K562 treated with DMSO at 1 percent for 48 hours (cell line): ENCODE results near the gene CAMK1. TPM values are rescaled to one million over a fixed set of nuclear protein-coding genes. Genes with fewer than 3 reads are reported as not detected.

ENCODE experiments used
- total RNA-seq: library from RNA; unstranded; fragments of 300-600 nt; gene quantifications from 2 replicates; pipeline ENCODE4 v1.2.3, GENCODE V29; 2022; ENCODE audit warnings: low replicate concordance; ENCODE audit errors: extremely low read depth

Gene CAMK1
- total RNA-seq, result not detected in 2 replicates

DNA sequence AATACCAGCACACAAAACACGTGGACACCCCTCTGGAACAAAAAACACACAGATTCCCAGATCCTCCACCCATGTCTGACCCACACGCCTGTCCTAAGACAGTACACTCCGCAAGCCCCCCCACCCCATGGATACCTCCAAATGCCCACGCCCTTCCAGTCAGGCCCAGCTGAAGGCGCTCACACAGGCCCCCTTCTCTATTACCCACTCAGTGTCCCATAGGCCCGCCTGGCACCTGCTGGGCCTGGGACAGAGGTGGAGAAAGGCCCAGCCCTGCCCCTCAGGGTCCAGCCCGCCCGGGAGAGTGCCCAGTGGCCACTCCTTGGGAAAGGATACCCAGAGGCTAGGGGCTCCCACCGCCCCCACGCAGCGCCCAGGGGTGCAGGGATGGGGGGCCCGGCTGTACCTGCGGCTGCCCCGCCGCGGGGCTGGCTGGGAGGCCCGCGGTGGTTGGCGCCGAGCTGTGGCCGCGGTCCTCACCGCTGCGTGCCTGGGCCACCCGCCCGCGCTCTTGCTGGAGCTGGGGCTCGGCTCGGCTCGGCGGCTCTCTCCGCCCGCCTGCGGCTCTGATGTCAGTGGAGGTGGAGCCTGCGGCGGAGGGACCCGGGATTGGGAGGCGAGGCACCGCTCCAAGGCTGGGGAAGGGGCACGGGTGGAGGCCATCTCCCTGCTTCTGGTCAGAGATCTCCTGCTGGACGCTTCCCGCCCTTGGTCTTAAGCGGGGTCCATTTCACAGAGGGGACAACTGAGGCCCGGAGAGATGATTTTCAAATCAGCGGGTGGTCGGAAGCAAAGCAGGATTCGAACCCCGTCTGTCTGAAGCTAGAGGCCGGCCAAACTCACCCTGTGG, at the start of gene CAMK1:
Gene CAMK1, minus strand, starts transcription at position 522 of the 850 bp plus-strand sequence. CDS start 2,198 bp downstream, outside the sequence.

DNA sequence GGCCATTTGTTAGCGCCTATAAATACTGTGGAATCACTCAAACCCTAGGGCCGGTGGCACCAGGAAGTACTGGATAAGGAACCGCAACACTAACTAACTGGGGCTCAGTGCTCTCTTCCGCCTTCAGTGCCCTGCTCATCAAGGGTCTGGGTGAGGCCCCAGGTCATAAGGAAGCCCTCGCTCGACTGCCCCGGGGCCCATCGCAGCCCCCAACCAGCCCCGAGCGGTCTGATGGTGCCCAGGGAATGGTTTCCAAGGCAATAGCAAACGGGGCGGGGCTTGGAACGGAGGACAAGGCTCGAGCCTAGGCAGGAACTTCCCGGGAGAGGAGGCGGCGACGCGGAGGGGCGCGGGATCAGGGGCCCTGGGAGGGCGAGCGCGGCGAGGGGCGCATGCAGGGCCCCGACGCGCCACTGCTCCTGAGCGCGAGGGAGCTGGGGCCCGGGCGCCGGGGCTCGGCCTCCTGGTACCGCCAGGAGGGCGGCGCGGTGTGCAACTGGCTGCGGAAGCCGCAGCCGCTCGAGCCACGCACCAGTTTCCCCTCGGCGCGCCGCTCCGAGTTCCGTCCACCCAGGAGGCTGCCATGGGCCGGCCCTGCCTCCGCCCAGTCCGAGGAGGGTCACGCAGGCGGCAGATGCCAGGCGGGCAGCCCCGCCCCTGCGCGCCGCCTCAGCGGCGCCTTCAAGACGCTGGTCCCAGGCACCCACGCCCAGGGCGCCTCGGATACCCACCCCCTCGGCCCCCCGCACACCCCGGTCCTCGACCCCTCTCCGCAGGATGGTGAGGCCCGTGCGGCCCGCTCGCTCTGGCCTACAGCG, 40.1 kb upstream of the CAMK1 start, which contains the start of gene TTLL3:
Gene TTLL3, plus strand, starts transcription at position 648 of the 818 bp plus-strand sequence. CDS start 400 bp downstream, outside the sequence.

GRCh38 chr3:9792405-9793160, 22.8 kb upstream of the CAMK1 start, which contains the start of the genes ARPC4 and TADA3:
Gene ARPC4 (plus strand): TSS chr3:9793082. CDS start chr3:9793122, 40 bp downstream.
Gene TADA3 (minus strand): TSS chr3:9792473. CDS start chr3:9791466, 1,007 bp downstream.

GRCh38 chr3:9749645-9750555, 19.8 kb downstream of the CAMK1 start, which contains the start of gene OGG1:
Gene OGG1 (plus strand): TSS chr3:9749952. CDS start chr3:9750287, 335 bp downstream.

DNA sequence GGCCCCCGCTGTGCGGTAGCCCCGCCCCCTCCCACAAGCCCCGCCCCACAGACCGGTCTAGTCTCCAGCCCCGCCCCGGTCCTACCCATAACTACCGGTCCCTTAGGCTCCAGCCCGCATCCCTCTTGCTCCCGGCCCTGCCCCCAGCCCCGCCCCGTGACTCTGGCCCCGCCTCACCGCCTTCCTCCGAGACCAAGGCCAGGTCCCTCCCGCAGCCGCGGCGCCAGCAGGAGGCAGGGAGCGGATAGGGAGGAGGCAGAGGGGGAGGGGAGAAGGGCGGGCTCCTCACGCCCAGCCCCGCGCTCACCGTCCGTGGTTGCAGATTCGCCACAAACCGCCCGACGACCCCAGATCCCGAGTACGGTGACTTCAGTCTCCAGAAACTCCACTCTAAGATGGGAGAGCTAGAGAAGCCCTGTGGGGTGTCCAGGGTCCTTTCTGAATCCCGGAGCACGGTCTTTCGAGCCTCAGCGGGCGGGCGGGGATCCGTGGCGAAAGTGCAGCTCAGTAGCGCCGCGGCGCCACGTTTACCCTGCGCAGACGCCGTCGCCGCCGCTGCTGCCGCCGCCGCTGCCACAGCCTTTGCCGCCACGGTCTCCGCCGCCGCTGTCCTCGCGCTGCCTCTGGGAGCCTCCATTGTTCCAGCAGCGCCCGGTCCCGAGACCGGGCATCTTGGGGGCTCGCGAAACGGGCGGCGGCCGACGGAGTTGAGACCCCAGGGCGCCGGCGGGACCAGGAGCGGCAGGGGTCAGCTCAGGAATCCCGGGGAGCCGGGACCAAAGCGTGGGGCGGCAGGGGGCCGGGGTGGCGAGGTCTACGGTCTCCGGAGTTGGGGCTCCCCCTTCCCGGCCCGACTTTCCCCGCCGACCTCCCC, 38.3 kb downstream of the CAMK1 start, which contains the start of gene BRPF1:
Gene BRPF1, plus strand, starts transcription at position 530 of the 874 bp plus-strand sequence. CDS start 2,406 bp downstream, outside the sequence.

Other genes starting within 250 kb of the CAMK1 start
- not detected in 2 replicates for gene LHFPL4, start 216.1 kb downstream of the CAMK1 start, total RNA-seq
- 308 TPM in 1 of 2 replicates, not detected in the other for gene MTMR14, start 120.4 kb downstream of the CAMK1 start, total RNA-seq
- gene CPNE9, start 66.1 kb downstream of the CAMK1 start, total RNA-seq, result not detected in 2 replicates
- gene BRPF1, start 38.2 kb downstream of the CAMK1 start, total RNA-seq, result not detected in 2 replicates
- gene OGG1, start 20.0 kb downstream of the CAMK1 start, total RNA-seq, result not detected in 2 replicates
- not detected in 2 replicates for gene TADA3, start 22.5 kb upstream of the CAMK1 start, total RNA-seq
- not detected in 2 replicates for gene ARPC4, start 23.1 kb upstream of the CAMK1 start, total RNA-seq
- gene TTLL3, start 40.3 kb upstream of the CAMK1 start, total RNA-seq, result not detected in 2 replicates
- gene RPUSD3, start 74.1 kb upstream of the CAMK1 start, total RNA-seq, result not detected in 2 replicates
- not detected in 2 replicates for gene CIDEC, start 110.3 kb upstream of the CAMK1 start, total RNA-seq
- not detected in 2 replicates for gene JAGN1, start 120.7 kb upstream of the CAMK1 start, total RNA-seq
- gene IL17RE, start 132.9 kb upstream of the CAMK1 start, total RNA-seq, result not detected in 2 replicates
- not detected in 2 replicates for gene IL17RC, start 147.2 kb upstream of the CAMK1 start, total RNA-seq
- not detected in 2 replicates for gene CRELD1, start 163.9 kb upstream of the CAMK1 start, total RNA-seq
- not detected in 2 replicates for gene PRRT3, start 182.5 kb upstream of the CAMK1 start, total RNA-seq
- gene EMC3, start 216.9 kb upstream of the CAMK1 start, total RNA-seq, result not detected in 2 replicates